NB4 (cell line): Measurements from ENCODE around the gene PRKAR1B.

Experiments
- DNase-seq: peaks from one replicate; pipeline ENCODE4 v3.0.0; 2010; ENCODE audit warnings: low read depth
- H3K4me3 ChIP-seq: one replicate; pipeline ENCODE4 v1.5.1; 2011; ENCODE audit warnings: mild to moderate bottlenecking, low read depth, low read length, moderate library complexity
- MAX ChIP-seq: IDR thresholded peaks from 2 replicates; pipeline ENCODE4 v1.6.1; 2011; ENCODE audit warnings: low read depth, low read length
- MYC ChIP-seq: IDR thresholded peaks from 2 replicates; pipeline ENCODE4 v1.6.1; 2011; ENCODE audit warnings: low read depth, low read length
- POLR2A ChIP-seq: IDR thresholded peaks from 2 replicates; pipeline ENCODE4 v1.6.1; 2011; ENCODE audit warnings: mild to moderate bottlenecking; ENCODE audit not compliant: insufficient read length; ENCODE audit errors: extremely low read depth
- TF ChIP-seq, protein P1 (sequence below): IDR thresholded peaks from one replicate; pipeline ENCODE4 v1.5.1; 2012; ENCODE audit warnings: low read depth, low read length

The PRKAR1B gene

GRCh38 chr7:726854-727103, 302 bp downstream of the PRKAR1B start:
- DNase-seq, result no peak
- no peak for TF ChIP-seq MYC
- TF ChIP-seq POLR2A, result no peak
- TF ChIP-seq, protein P1, sequence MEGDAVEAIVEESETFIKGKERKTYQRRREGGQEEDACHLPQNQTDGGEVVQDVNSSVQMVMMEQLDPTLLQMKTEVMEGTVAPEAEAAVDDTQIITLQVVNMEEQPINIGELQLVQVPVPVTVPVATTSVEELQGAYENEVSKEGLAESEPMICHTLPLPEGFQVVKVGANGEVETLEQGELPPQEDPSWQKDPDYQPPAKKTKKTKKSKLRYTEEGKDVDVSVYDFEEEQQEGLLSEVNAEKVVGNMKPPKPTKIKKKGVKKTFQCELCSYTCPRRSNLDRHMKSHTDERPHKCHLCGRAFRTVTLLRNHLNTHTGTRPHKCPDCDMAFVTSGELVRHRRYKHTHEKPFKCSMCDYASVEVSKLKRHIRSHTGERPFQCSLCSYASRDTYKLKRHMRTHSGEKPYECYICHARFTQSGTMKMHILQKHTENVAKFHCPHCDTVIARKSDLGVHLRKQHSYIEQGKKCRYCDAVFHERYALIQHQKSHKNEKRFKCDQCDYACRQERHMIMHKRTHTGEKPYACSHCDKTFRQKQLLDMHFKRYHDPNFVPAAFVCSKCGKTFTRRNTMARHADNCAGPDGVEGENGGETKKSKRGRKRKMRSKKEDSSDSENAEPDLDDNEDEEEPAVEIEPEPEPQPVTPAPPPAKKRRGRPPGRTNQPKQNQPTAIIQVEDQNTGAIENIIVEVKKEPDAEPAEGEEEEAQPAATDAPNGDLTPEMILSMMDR, result no peak
- TF ChIP-seq MAX, result no peak
- H3K4me3 ChIP-seq, result peak overlapping the region; percentile 78

DNA sequence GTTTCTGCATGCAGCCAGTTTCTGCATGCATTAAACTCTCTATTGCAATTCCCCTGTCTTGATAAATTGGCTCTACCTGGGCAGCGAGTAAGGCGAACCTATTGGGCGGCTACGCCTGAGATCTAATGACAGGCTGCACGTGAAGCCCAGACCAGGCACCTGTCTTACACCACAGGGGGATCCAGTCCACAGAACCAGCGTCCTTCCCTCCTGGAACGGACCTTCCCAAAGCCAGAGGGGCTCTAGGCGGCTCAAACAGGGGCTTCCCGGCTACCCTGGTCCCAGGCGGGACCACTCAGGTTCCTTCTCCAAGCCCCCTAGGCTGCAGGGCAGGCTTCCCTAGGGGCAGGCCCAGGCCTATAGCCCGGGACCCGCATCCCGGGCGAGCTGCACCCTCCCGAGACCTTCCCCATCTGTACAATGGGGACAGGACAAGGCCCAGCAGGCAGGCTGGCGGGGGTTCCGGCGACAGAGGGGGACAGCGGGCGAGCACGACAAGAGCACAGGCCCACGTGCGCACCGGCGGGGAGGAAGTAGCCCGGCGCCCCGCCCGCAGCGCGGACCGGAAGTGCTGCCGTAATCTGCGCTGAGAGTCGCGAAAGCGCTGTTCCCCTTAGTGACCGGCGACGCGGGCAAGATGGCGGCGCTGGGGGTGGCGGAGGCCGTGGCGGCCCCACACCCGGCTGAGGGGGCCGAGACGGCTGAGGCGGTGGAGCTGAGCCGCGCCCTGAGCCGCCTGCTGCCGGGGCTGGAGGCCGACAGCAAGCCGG, 812 bp downstream of the PRKAR1B start, which contains the start of gene DNAAF5:
TSS of gene DNAAF5 (plus strand) at position 616 of the 770 bp plus-strand sequence. CDS start at position 638, 22 bp downstream.
- DNase-seq, result peak; percentile 93
- peak within 1 kb of the TSS; percentile 78 for H3K4me3 ChIP-seq
- TF ChIP-seq MYC, result peak; percentile 99
- peak; percentile 97 for TF ChIP-seq MAX
- TF ChIP-seq POLR2A, result peak; percentile 62
- TF ChIP-seq, protein P1, result no peak

DNA sequence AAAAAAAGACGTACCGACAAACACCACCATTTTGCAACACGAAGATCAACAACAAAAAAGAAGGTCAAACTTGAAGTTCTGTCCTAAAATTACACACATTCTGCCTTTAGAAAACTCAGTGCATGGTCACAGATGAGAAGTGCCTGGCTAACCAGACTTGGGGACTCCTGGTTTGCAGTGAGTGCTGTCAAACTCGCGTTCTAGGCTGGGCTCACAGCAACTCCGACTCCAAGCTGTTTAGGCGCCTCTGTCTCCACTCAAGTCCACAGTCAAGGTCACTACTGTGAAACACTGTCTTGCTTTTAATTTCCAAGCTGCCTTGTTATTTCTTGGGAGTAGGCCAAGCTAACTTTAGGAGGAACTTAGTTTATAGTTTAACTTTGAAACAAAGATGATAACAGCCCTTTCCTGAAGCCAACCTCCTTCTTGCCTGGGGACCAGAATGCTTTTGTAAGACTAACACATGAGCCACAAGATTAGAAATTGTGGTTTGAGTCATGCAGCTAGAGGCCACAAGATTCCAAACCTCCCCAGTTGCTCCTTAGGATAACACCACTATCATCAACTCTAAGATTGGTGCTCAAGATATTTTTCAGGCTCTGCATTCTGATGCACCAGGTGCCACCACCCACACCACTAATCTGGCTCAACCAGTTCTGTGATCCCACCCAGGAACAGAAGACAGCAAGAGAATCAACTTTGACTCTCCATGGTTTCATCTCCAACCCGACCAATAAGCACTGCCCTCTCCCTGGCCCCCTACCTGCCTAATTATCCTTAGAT, 1.7 kb downstream of the PRKAR1B start:
- H3K4me3 ChIP-seq, result peak overlapping the region; percentile 78
- TF ChIP-seq, protein P1, result no peak
- TF ChIP-seq MYC (no peak), POLR2A (no peak), MAX (no peak)
- peak; percentile 54 for DNase-seq

DNA sequence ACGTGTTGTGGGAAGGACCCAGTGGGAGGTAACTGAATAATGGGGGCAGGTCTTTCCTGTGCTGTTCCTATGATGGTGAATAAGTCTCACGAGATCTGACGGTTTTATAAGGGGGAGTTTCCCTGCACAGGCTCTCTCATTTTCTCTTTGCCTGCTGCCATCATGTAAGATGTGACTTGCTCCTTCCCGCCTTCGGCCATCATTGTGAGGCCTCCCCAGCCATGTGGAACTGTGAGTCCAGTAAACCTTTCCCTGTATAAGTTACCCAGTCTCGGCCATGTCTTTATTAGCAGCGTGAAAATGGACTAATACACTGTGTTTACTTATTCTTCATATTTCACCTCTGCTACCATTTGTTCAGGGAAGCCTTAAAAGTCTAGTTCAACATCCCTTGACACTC, 2.8 kb downstream of the PRKAR1B start:
- TF ChIP-seq MAX, result no peak
- no peak for TF ChIP-seq POLR2A
- TF ChIP-seq, protein P1, result no peak
- TF ChIP-seq MYC, result no peak
- H3K4me3 ChIP-seq, result no peak overlapping the region
- DNase-seq, result no peak

DNA sequence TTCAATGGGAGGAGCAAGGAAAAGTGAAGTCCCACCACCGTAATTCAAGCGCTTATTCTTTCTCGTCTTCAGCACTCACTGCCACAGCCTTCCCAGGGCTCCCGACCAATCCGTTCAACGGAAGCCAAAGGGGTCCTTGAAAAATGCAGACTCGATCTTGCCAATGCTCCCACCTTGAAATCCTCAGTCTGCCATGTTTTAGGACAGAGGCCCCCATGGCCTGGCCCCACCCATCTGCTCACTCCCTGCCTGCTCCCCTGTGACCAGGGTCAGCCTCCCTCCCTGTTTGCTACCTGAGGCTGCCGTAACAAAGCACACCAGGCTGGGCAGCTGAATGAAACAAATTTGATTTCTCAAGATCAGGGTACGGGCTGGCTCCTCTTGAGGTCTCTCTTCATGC, 3.5 kb downstream of the PRKAR1B start:
- TF ChIP-seq MAX, result no peak
- no peak for TF ChIP-seq POLR2A
- TF ChIP-seq, protein P1, result no peak
- TF ChIP-seq MYC, result no peak
- H3K4me3 ChIP-seq, result no peak overlapping the region
- no peak for DNase-seq
